ENCODE measurements around the gene SLC13A4. TPM values are rescaled to one million over a fixed set of nuclear protein-coding genes. Genes with fewer than 3 reads are reported as not detected.

Gene SLC13A4
- total and polyA plus RNA-seq, 2 donors (not counting 1 experiment from before 2014, with no cell fraction given) = 0.32 to 0.50 TPM

- TF ChIP-seq EZH2 (IDR thresholded peaks at IDR 0.05; ENCODE audit: low read length, missing control alignments) (no peak), CTCF (conservative IDR thresholded peaks at IDR 0.05 in 1 of 2, IDR thresholded peaks at IDR 0.05 in 1 of 2; ENCODE audit: low read depth in 1 of 2, low read length in 2 of 2) (no peak)
- H3K9ac ChIP-seq (ENCODE audit: insufficient read depth, low read length) = no peak overlapping the region
Observed at GRCh38 chr7:135726276-135726788, 1.7 kb downstream of the SLC13A4 start.

GRCh38 chr7:135723411-135723810 is 4.6 kb downstream of the SLC13A4 start:
- H3K27me3 ChIP-seq (ENCODE audit: control insufficient read depth, insufficient read depth, low read length) = no peaks in the 10 kb centered on the region
- TF ChIP-seq EZH2 (IDR thresholded peaks at IDR 0.05; ENCODE audit: low read length, missing control alignments) (no peak), CTCF (conservative IDR thresholded peaks at IDR 0.05 in 1 of 2, IDR thresholded peaks at IDR 0.05 in 1 of 2; ENCODE audit: low read depth in 1 of 2, low read length in 2 of 2) (no peak)
- H3K79me2 ChIP-seq (ENCODE audit: control insufficient read depth, insufficient read depth, low read length) = no peaks in the 10 kb centered on the region
- H3K4me1 ChIP-seq (ENCODE audit: control insufficient read depth, extremely low read depth, insufficient read depth, low read length) = no peaks in the 10 kb centered on the region
- H3K27ac ChIP-seq (ENCODE audit: insufficient read depth, low read length) = no peak overlapping the region
- no peaks in the 10 kb centered on the region for H3K36me3 ChIP-seq (ENCODE audit: control insufficient read depth, insufficient read depth, low read length)
- H3K4me2 ChIP-seq (ENCODE audit: extremely low read depth, insufficient read depth, low read length) = no peak overlapping the region
- H4K20me1 ChIP-seq (ENCODE audit: control insufficient read depth, extremely low read depth, insufficient read depth, low read length) = no peaks in the 10 kb centered on the region
- no peak overlapping the region for H3K9ac ChIP-seq (ENCODE audit: insufficient read depth, low read length)
- no peak for DNase-seq (ENCODE audit: low read depth in 2 of 2)
- H2AFZ ChIP-seq (ENCODE audit: low read length) = no peak overlapping the region
- H3K4me3 ChIP-seq (replicated peaks in 1 of 4; ENCODE audit: control extremely low read depth in 1 of 4, insufficient read depth in 1 of 4, low read depth in 3 of 4, low read length in 4 of 4) = no peak overlapping the region
- no peaks in the 10 kb centered on the region for H3K9me3 ChIP-seq (ENCODE audit: control insufficient read depth, insufficient read depth, low read depth, low read length)

More at GRCh38 chr7:135726276-135726788, 1.7 kb downstream of the SLC13A4 start:
- Histone ChIP-seq H3K27me3 (ENCODE audit: control insufficient read depth, insufficient read depth, low read length) (no peaks in the 10 kb centered on the region), H2AFZ (ENCODE audit: low read length) (no peak overlapping the region), H3K9me3 (ENCODE audit: control insufficient read depth, insufficient read depth, low read depth, low read length) (no peaks in the 10 kb centered on the region), H3K27ac (ENCODE audit: insufficient read depth, low read length) (no peak overlapping the region), H3K4me3 (replicated peaks in 1 of 4; ENCODE audit: control extremely low read depth in 1 of 4, insufficient read depth in 1 of 4, low read depth in 3 of 4, low read length in 4 of 4) (no peak overlapping the region), H3K4me1 (ENCODE audit: control insufficient read depth, extremely low read depth, insufficient read depth, low read length) (no peaks in the 10 kb centered on the region), H3K4me2 (ENCODE audit: extremely low read depth, insufficient read depth, low read length) (no peak overlapping the region), H3K36me3 (ENCODE audit: control insufficient read depth, insufficient read depth, low read length) (peaks cover 2% of the 10 kb centered on the region), H3K79me2 (ENCODE audit: control insufficient read depth, insufficient read depth, low read length) (no peaks in the 10 kb centered on the region), H4K20me1 (ENCODE audit: control insufficient read depth, extremely low read depth, insufficient read depth, low read length) (no peaks in the 10 kb centered on the region)
- no peak for DNase-seq (ENCODE audit: low read depth in 2 of 2)

- TF ChIP-seq EZH2 (IDR thresholded peaks at IDR 0.05; ENCODE audit: low read length, missing control alignments) = no peak
- no peak for TF ChIP-seq CTCF (conservative IDR thresholded peaks at IDR 0.05 in 1 of 2, IDR thresholded peaks at IDR 0.05 in 1 of 2; ENCODE audit: low read depth in 1 of 2, low read length in 2 of 2)
- Histone ChIP-seq H3K27ac (ENCODE audit: insufficient read depth, low read length) (no peak overlapping the region), H3K27me3 (ENCODE audit: control insufficient read depth, insufficient read depth, low read length) (no peaks in the 10 kb centered on the region), H3K4me2 (ENCODE audit: extremely low read depth, insufficient read depth, low read length) (no peak overlapping the region), H3K4me3 (replicated peaks in 1 of 4; ENCODE audit: control extremely low read depth in 1 of 4, insufficient read depth in 1 of 4, low read depth in 3 of 4, low read length in 4 of 4) (no peak overlapping the region), H4K20me1 (ENCODE audit: control insufficient read depth, extremely low read depth, insufficient read depth, low read length) (no peaks in the 10 kb centered on the region), H3K4me1 (ENCODE audit: control insufficient read depth, extremely low read depth, insufficient read depth, low read length) (peaks cover 6% of the 10 kb centered on the region), H3K9ac (ENCODE audit: insufficient read depth, low read length) (no peak overlapping the region), H3K79me2 (ENCODE audit: control insufficient read depth, insufficient read depth, low read length) (no peaks in the 10 kb centered on the region), H2AFZ (ENCODE audit: low read length) (no peak overlapping the region), H3K9me3 (ENCODE audit: control insufficient read depth, insufficient read depth, low read depth, low read length) (no peaks in the 10 kb centered on the region), H3K36me3 (ENCODE audit: control insufficient read depth, insufficient read depth, low read length) (no peaks in the 10 kb centered on the region)
- DNase-seq (ENCODE audit: low read depth in 2 of 2) = no peak
Observed at GRCh38 chr7:135721198-135721820, 6.7 kb downstream of the SLC13A4 start.

Measured in fibroblast of lung (primary cell).